ENCODE measurements around the gene LPAR2. TPM values are rescaled to one million over a fixed set of nuclear protein-coding genes. Genes with fewer than 3 reads are reported as not detected.

LPAR2 gene
- total and polyA plus RNA-seq, 7 donors = 0.08 to 1.5 (median 0.42) TPM

GRCh38 chr19:19655051-19655594 lies 27.1 kb upstream of the LPAR2 start:
- no peak overlapping the region for H3K4me3 ChIP-seq
- ATAC-seq (no peak), DNase-seq (peak in 1 of 2 donors; percentile 36)
- no peak overlapping the region for H3K27ac ChIP-seq
- intact Hi-C loops (cut with DNase I) = no loop called here
- H3K4me1 ChIP-seq = no peaks in the 10 kb centered on the region
- H3K27me3 ChIP-seq (ENCODE audit: insufficient read depth in 3 of 3, low read length in 2 of 3) = no peaks in the 10 kb centered on the region
- no peak for TF ChIP-seq CTCF (IDR thresholded peaks at IDR 0.05)
- WGBS, 3 donors = 92 to 94% (median 94%) methylated on average over 21 to 22 of the region's 22 CpGs
- peaks cover 19 to 100% of the 10 kb centered on the region in 2 donors for H3K36me3 ChIP-seq (ENCODE audit: insufficient read depth in 1 of 2, low read depth in 1 of 2)
- H3K9me3 ChIP-seq = no peaks in the 10 kb centered on the region

GRCh38 chr19:19654441-19654840 lies 26.4 kb upstream of the LPAR2 start:
- H3K27me3 ChIP-seq (ENCODE audit: insufficient read depth in 3 of 3, low read length in 2 of 3) = no peaks in the 10 kb centered on the region
- DNase-seq = peak in 1 of 2 donors; percentile 37

GRCh38 chr19:19653597-19654147 lies 25.7 kb upstream of the LPAR2 start:
- H3K36me3 ChIP-seq (ENCODE audit: insufficient read depth in 1 of 2, low read depth in 1 of 2) = peaks cover 19 to 100% of the 10 kb centered on the region in 2 donors
- no peak overlapping the region for H3K4me3 ChIP-seq
- H3K9me3 ChIP-seq = no peaks in the 10 kb centered on the region
- H3K4me1 ChIP-seq = no peaks in the 10 kb centered on the region
- WGBS, 3 donors = 94 to 95% (median 94%) methylated on average over 23 of the region's 23 CpGs
- no peak for TF ChIP-seq CTCF (IDR thresholded peaks at IDR 0.05)
- DNase-seq = no peak
- H3K27me3 ChIP-seq (ENCODE audit: insufficient read depth in 3 of 3, low read length in 2 of 3) = no peaks in the 10 kb centered on the region
- intact Hi-C loops (cut with DNase I) = no loop called here
- no peak for ATAC-seq
- no peak overlapping the region for H3K27ac ChIP-seq

More at GRCh38 chr19:19654441-19654840, 26.4 kb upstream of the LPAR2 start:
- no peak for ATAC-seq
- Histone ChIP-seq H3K27ac (no peak overlapping the region), H3K4me1 (no peaks in the 10 kb centered on the region), H3K36me3 (ENCODE audit: insufficient read depth in 1 of 2, low read depth in 1 of 2) (peaks cover 19 to 100% of the 10 kb centered on the region in 2 donors), H3K9me3 (no peaks in the 10 kb centered on the region), H3K4me3 (no peak overlapping the region)
- no peak for TF ChIP-seq CTCF (IDR thresholded peaks at IDR 0.05)
- 87 to 94% (median 87%) methylated on average over 15 of the region's 15 CpGs for WGBS, 3 donors
- intact Hi-C loops (cut with DNase I) = no loop called here

- no peak for ATAC-seq
- Histone ChIP-seq H3K36me3 (ENCODE audit: insufficient read depth in 1 of 2, low read depth in 1 of 2) (peaks cover 19 to 100% of the 10 kb centered on the region in 2 donors), H3K4me3 (no peak overlapping the region), H3K9me3 (no peaks in the 10 kb centered on the region), H3K27me3 (ENCODE audit: insufficient read depth in 3 of 3, low read length in 2 of 3) (no peaks in the 10 kb centered on the region), H3K4me1 (no peaks in the 10 kb centered on the region), H3K27ac (no peak overlapping the region)
- intact Hi-C loops (cut with DNase I) = no loop called here
- 90 to 92% (median 92%) methylated on average over 24 of the region's 24 CpGs for WGBS, 3 donors
- no peak for DNase-seq
- no peak for TF ChIP-seq CTCF (IDR thresholded peaks at IDR 0.05)
Observed at GRCh38 chr19:19652482-19653295, 24.7 kb upstream of the LPAR2 start.
